NK-92 (cell line): Measurements from ENCODE around the gene IFNG.

Source experiments
- DNase-seq: peaks from one replicate; lab custom pipeline; 2025; ENCODE audit not compliant: unreplicated experiment; lab: John Stamatoyannopoulos, UW

The IFNG gene

GRCh38 chr12:68118096-68118755, 41.3 kb downstream of the IFNG start:
- DNase-seq: no peak

DNA sequence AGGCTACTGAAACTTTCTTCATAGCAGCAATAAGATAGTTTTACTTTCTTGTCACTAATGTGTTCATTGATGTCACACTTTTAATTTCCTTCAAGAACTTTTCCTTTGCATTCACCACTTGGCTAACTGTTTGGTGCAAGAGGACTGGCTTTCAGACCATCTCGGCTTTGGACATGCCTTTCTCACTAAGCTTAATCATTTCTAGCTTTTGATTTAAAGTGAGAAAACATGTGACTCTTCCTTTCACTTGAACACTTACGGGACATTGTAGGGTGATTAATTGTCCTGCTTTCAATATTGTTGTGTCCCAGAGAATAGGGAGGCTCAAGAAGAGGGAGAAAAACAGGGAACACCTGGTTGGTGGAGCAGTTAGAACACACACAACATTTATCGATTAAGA, 41.9 kb downstream of the IFNG start:
- no peak for DNase-seq

DNA sequence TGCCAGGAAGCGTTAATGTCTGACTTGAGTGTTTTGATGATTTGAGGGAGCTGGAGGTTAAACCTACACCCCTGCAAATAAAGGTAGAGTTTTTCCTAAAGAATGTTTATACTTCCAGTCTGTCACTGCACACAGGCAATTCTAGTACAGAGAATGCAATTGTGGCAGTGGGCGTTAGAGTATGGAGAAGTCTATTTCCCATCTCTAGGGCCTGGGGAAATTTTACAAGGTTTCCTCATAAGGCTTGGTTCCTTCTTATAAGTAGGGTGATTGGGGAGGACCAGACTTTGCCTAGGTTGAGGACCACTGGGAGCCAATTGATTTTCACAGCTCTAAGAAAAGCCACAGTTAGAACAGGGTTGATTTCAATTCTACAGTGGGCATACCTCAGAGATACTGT, 44.3 kb downstream of the IFNG start:
- no peak for DNase-seq

GRCh38 chr12:68114606-68115005, 44.9 kb downstream of the IFNG start:
- no peak for DNase-seq

DNA sequence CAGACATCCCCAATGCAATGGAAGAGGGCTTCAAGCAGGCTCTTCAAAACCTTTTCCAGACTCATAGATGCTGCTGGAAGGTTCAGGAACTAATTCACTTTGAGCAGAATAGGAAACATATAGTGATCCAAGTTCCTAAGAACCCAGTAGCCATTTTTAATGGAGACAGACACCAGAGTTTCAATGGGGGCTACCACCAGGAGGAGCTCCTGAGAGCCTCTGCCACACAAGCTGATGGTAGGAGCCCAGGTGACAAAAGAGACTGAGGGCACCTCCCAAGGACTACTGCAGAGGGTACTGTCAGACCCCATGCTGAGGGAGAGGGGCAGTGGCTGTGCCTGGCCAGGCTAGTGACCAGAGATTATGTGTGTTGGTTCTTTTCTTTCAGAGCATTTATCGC, 45.9 kb downstream of the IFNG start:
- no peak for DNase-seq

DNA sequence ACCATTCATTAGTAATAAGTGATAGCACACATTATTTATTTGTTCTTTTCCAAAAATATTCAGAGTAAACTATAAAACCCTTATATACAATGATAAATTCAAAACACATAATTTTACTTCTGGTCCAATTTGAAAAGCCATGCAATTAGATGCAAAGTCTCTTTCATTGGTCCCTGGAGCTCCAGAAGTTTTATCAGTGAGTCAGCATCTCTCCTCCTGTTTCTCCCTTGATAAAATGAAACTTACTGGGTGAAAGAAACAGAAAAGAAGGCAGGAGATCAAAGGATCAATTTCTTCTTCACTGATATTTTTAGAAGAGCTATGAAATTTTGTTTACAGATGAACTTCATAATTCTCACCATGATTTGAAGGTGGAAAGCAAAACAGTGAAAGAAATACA, 47.5 kb downstream of the IFNG start:
- no peak for DNase-seq

DNA sequence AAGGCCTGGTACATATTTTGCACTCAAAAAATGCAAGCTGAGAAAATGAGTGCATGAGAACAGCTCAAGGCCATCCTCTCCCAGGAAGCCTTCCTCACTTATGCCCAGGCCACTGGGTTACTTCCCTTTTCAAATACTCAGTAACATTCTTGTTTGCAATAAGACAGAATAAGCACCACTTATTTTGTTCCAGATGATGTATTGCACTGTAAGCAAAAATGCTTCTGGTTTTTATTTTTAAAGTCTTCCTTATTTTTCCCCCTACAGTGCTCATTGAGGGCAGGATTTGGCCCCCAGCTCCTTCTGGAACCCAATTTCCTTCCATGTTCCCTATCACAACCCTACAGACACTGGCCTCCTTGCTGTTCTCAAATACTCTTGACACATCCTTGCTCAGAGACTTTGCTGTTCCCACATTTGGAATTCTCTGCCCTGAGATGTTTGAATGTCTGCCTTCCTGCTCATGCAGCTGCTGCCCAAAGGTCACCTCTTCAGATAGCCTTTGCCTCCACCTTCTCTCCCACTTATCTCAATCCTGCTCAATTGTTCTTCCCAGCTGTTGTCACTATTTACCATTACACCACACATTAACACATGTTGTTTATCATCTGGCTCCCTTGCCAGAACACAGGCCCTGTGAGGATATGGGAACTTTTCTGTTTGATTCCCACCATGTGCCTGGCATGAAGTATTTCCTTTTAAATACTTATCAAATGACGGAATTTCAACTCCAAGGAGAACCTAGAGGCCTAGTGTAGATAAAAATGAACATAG, 49.9 kb downstream of the IFNG start:
- DNase-seq: no peak

- DNase-seq: no peak
Measured at GRCh38 chr12:68109001-68109400, 50.5 kb downstream of the IFNG start.

DNA sequence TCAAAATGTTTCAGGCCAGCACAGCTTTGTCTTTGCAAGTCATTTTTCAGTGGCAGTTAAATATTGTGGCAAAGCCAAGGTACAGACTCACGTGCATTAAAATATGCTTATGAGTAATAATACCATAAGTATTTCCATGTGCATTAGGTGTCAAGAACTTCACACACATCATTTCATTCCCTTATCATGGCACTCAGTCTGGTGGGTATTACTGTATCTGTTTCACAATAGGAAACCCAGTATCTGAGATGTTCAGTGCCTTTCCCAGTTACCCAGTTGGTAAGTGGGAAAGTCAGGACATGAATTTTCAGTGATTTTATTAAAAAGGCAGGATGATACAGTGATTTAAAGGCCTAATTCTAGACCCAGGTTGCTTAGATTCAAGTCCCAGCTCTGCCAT, 52.9 kb downstream of the IFNG start:
- no peak for DNase-seq

- DNase-seq: no peak
Measured at GRCh38 chr12:68106160-68106559, 53.4 kb downstream of the IFNG start.
